Activated CD8-positive, alpha-beta memory T cell treated with anti-CD3 and anti-CD28 coated beads, Interleukin-2, amount 10 ng/mL, durations not matched to agents 7 days and 5 days (primary cell): ENCODE measurements around the gene TCP11. TPM values are rescaled to one million over a fixed set of nuclear protein-coding genes. Genes with fewer than 3 reads are reported as not detected.

Experiments used
- ATAC-seq: fragments of 150-1000 bp; cut with Tn5 transposase; one replicate; pipeline ENCODE4 v1.10.0; 2021; ENCODE audit warnings: moderate library complexity
- CTCF ChIA-PET: fragments of 350-600 bp; sonication (Branson Sonifier 250); formaldehyde crosslinking; loops from one replicate; lab custom pipeline; 2021; ENCODE audit warnings: antibody characterized with exemption; lab: Charles Lee
- DNase-seq: peaks from one replicate; pipeline ENCODE4 v3.0.0-alpha.2; 2020
- H3K27ac Mint-ChIP-seq: one replicate; pipeline ENCODE4 v1.8.0; 2021; ENCODE audit warnings: mild to moderate bottlenecking, mixed read lengths
- H3K27me3 Mint-ChIP-seq: one replicate; pipeline ENCODE4 v1.8.0; 2021; ENCODE audit warnings: mixed read lengths
- H3K36me3 Mint-ChIP-seq: one replicate; pipeline ENCODE4 v1.8.0; 2021; ENCODE audit warnings: mild to moderate bottlenecking, mixed read lengths
- H3K4me1 Mint-ChIP-seq: one replicate; pipeline ENCODE4 v1.8.0; 2021; ENCODE audit warnings: mixed read lengths
- H3K4me3 Mint-ChIP-seq: one replicate; pipeline ENCODE4 v1.8.0; 2021; ENCODE audit warnings: mild to moderate bottlenecking, moderate library complexity, mixed read lengths
- H3K9me3 Mint-ChIP-seq: one replicate; pipeline ENCODE4 v1.8.0; 2022; ENCODE audit warnings: low read depth, mixed read lengths
- total RNA-seq, 2 experiments: library from RNA; stranded (reverse); gene quantifications; one replicate each; pipeline ENCODE4 v1.2.3, GENCODE V29; 2021

The TCP11 gene
- total RNA-seq, 2 experiments from 2014 or later = not detected

GRCh38 chr6:35166520-35166919 lies 25.4 kb upstream of the TCP11 start:
- DNase-seq = no peak
- ATAC-seq = no peak
- Mint-ChIP-seq H3K36me3 (peaks cover 5% of the 10 kb centered on the region), H3K27me3 (peaks cover 21% of the 10 kb centered on the region), H3K9me3 (peaks cover 6% of the 10 kb centered on the region), H3K4me1 (no peaks in the 10 kb centered on the region), H3K27ac (no peak overlapping the region), H3K4me3 (no peak overlapping the region)
- CTCF ChIA-PET = interaction anchor here (0.9 kb wide), 1 partner anchor 39 kb away, joined by 4 read pairs; no protein-coding TSS in a partner anchor

- peaks cover 6% of the 10 kb centered on the region for H3K9me3 Mint-ChIP-seq
- DNase-seq = no peak
- peaks cover 5% of the 10 kb centered on the region for H3K36me3 Mint-ChIP-seq
- peaks cover 21% of the 10 kb centered on the region for H3K27me3 Mint-ChIP-seq
- H3K4me1 Mint-ChIP-seq = no peaks in the 10 kb centered on the region
- CTCF ChIA-PET = interaction anchor here (1.2 kb wide), 1 partner anchor 21 kb away, joined by 3 read pairs; no protein-coding TSS in a partner anchor
- ATAC-seq = no peak
- no peak overlapping the region for H3K4me3 Mint-ChIP-seq
- H3K27ac Mint-ChIP-seq = no peak overlapping the region
These were observed 25.0 kb upstream of the TCP11 start for GRCh38 chr6:35166116-35166515.

GRCh38 chr6:35165630-35166071 lies 24.5 kb upstream of the TCP11 start:
- Mint-ChIP-seq H3K9me3 (peaks cover 6% of the 10 kb centered on the region), H3K4me1 (no peaks in the 10 kb centered on the region), H3K27ac (no peak overlapping the region), H3K4me3 (no peak overlapping the region), H3K27me3 (peaks cover 25% of the 10 kb centered on the region), H3K36me3 (peaks cover 5% of the 10 kb centered on the region)
- ATAC-seq (no peak), DNase-seq (no peak)
- CTCF ChIA-PET = interaction anchor here (1.0 to 1.2 kb wide), 2 partner anchors 20 to 76 kb away, joined by 3 read pairs; no protein-coding TSS in a partner anchor

DNA sequence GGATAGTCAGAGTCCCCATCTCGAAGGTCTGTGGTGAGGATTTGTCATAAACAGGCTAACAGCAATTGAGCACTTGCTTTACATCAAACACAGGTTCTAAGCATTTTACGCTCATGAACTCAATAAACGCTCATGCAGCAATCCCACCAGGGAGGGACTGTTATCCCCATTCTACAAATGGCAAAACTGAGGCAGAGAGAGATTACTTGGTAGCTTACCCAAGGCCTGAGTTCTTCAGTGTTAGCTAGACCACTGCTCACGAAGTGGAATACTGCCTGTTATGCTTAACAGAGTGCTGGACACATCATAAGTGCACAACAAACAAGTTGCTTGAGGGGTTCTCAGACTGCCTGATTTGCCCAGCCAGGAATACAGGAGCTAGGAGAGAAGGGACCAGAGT lies 23.7 kb upstream of the TCP11 start:
- H3K4me1 Mint-ChIP-seq = no peaks in the 10 kb centered on the region
- no peak overlapping the region for H3K4me3 Mint-ChIP-seq
- H3K27me3 Mint-ChIP-seq = peaks cover 25% of the 10 kb centered on the region
- ATAC-seq (no peak), DNase-seq (no peak)
- CTCF ChIA-PET = interaction anchor here (1.0 to 1.2 kb wide), 2 partner anchors 19 to 77 kb away, joined by 3 read pairs; no protein-coding TSS in a partner anchor
- peaks cover 5% of the 10 kb centered on the region for H3K36me3 Mint-ChIP-seq
- H3K27ac Mint-ChIP-seq = no peak overlapping the region
- peaks cover 6% of the 10 kb centered on the region for H3K9me3 Mint-ChIP-seq

DNA sequence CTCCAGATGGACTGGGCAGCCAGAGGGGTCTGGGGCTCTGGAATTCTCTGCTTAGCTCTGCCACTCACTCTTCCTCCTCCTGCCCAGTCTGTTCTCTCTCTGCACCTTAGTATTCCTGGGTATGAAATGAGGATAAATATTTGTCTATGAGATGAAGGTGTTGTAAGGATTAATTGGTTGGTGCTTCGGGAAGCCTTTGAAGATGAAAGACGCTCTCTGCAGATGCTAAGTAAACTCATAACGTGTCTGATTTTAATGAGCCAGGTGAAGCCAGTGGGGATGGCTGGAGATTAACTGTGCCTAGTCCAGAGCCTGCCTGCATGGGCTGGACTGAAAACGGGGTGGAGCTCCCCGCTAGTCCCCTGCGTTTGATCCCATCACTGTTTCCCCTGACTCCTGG lies 23.1 kb upstream of the TCP11 start:
- peaks cover 2% of the 10 kb centered on the region for H3K36me3 Mint-ChIP-seq
- CTCF ChIA-PET = no interaction called here
- no peaks in the 10 kb centered on the region for H3K4me1 Mint-ChIP-seq
- DNase-seq (no peak), ATAC-seq (no peak)
- peaks cover 25% of the 10 kb centered on the region for H3K27me3 Mint-ChIP-seq
- peaks cover under 1% of the 10 kb centered on the region for H3K9me3 Mint-ChIP-seq
- H3K4me3 Mint-ChIP-seq = no peak overlapping the region
- no peak overlapping the region for H3K27ac Mint-ChIP-seq

DNA sequence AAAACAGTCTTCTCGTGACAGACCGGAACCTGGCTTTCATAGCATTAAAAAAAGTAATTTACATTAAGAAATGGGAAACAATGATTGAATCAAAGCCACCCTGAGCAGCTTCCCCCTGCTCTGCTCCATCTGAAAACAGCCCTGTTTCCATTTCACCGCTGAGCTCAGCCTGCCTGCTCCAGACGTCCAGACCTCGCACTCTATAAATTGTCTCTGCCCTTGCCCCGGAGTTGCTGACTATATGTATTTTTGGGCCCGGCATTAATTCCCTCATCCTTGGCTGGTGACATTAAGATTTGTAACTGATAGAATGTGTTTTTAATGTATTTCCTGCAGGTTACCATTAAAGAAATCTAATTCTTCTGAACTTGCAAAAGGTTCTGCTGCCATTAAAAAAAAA lies 22.7 kb upstream of the TCP11 start:
- no peak for DNase-seq
- peaks cover 25% of the 10 kb centered on the region for H3K27me3 Mint-ChIP-seq
- peaks cover 2% of the 10 kb centered on the region for H3K36me3 Mint-ChIP-seq
- H3K27ac Mint-ChIP-seq = no peak overlapping the region
- ATAC-seq = no peak
- no peaks in the 10 kb centered on the region for H3K4me1 Mint-ChIP-seq
- no peaks in the 10 kb centered on the region for H3K9me3 Mint-ChIP-seq
- CTCF ChIA-PET = no interaction called here
- no peak overlapping the region for H3K4me3 Mint-ChIP-seq

GRCh38 chr6:35161776-35162607 lies 20.9 kb upstream of the TCP11 start:
- Mint-ChIP-seq H3K9me3 (no peaks in the 10 kb centered on the region), H3K4me3 (no peak overlapping the region), H3K27ac (no peak overlapping the region), H3K27me3 (peaks cover 25% of the 10 kb centered on the region), H3K36me3 (peaks cover 2% of the 10 kb centered on the region), H3K4me1 (no peaks in the 10 kb centered on the region)
- DNase-seq (no peak), ATAC-seq (no peak)
- CTCF ChIA-PET = interaction anchor here (0.7 to 2.8 kb wide), 5 partner anchors 22 to 553 kb away, joined by 3 to 13 read pairs (median 5); partner anchors contain the start of gene TCP11

DNA sequence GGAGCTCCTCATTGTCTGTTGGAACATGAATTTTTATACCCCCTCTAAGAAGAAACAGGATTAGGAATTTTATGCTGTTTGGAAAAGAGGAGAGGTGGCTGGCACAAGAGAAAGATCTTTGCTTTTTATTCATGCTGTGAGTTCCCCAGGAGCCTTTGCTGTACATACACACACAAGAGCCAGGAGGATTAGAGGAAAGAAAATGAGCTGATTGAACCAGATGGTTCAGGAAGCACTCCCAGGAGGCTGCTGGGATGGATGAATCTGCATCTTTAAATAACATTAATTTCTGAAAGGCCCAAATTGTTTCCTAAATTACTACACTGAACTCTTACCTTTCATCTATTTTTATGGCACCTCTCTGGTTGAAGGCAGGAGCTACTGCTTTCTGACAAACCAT lies 20.1 kb upstream of the TCP11 start:
- H3K36me3 Mint-ChIP-seq = peaks cover 2% of the 10 kb centered on the region
- CTCF ChIA-PET = interaction anchor here (0.7 to 2.8 kb wide), 4 partner anchors 21 to 46 kb away, joined by 3 to 13 read pairs (median 6); partner anchors contain the start of gene TCP11
- no peak overlapping the region for H3K4me3 Mint-ChIP-seq
- H3K9me3 Mint-ChIP-seq = no peaks in the 10 kb centered on the region
- no peak overlapping the region for H3K27ac Mint-ChIP-seq
- DNase-seq = no peak
- peaks cover 25% of the 10 kb centered on the region for H3K27me3 Mint-ChIP-seq
- no peaks in the 10 kb centered on the region for H3K4me1 Mint-ChIP-seq
- ATAC-seq = no peak

GRCh38 chr6:35160642-35161041 lies 19.5 kb upstream of the TCP11 start:
- H3K36me3 Mint-ChIP-seq = peaks cover 2% of the 10 kb centered on the region
- no peak for DNase-seq
- no peaks in the 10 kb centered on the region for H3K9me3 Mint-ChIP-seq
- no peak overlapping the region for H3K27ac Mint-ChIP-seq
- no peak overlapping the region for H3K4me3 Mint-ChIP-seq
- peaks cover 28% of the 10 kb centered on the region for H3K27me3 Mint-ChIP-seq
- H3K4me1 Mint-ChIP-seq = no peaks in the 10 kb centered on the region
- CTCF ChIA-PET = interaction anchor here (0.9 to 2.8 kb wide), 4 partner anchors 14 to 45 kb away, joined by 5 to 13 read pairs (median 6); partner anchors contain the start of gene TCP11
- ATAC-seq = no peak

DNA sequence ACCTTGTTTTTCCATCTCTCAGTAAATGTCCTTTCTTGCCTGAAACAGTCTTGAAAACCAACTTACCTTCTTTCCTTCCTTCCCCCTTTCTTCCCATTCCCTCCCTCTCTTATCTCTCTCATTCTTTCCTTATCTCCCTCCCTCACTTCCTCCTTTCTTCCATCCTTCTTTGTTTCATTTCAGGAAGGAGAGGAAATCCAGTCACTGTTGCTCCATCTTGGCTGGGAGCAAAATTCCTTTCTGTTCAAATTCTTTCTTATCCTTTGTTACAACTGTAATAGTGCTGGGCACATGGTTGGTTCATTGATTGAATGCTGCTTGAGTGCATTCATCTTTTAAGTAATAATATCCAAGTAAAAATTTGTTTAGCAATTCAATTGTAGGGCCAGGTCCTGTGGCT lies 17.4 kb upstream of the TCP11 start:
- CTCF ChIA-PET = interaction anchor here (1.3 to 1.6 kb wide), 2 partner anchors 12 to 82 kb away, joined by 3 to 6 read pairs; no protein-coding TSS in a partner anchor
- peaks cover 27% of the 10 kb centered on the region for H3K27me3 Mint-ChIP-seq

GRCh38 chr6:35154947-35155346 lies 13.8 kb upstream of the TCP11 start:
- CTCF ChIA-PET = interaction anchor here (1.2 kb wide), 1 partner anchor 50 kb away, joined by 3 read pairs; no protein-coding TSS in a partner anchor
- ATAC-seq = no peak
- DNase-seq = no peak
- H3K27me3 Mint-ChIP-seq = peaks cover 19% of the 10 kb centered on the region
- H3K9me3 Mint-ChIP-seq = no peaks in the 10 kb centered on the region
- H3K4me3 Mint-ChIP-seq = no peak overlapping the region
- peaks cover 7% of the 10 kb centered on the region for H3K4me1 Mint-ChIP-seq
- peaks cover 2% of the 10 kb centered on the region for H3K36me3 Mint-ChIP-seq
- H3K27ac Mint-ChIP-seq = no peak overlapping the region

More for the DNA sequence above, 17.4 kb upstream of the TCP11 start:
- Mint-ChIP-seq H3K36me3 (peaks cover 2% of the 10 kb centered on the region), H3K27ac (no peak overlapping the region), H3K4me1 (peaks cover 4% of the 10 kb centered on the region), H3K9me3 (no peaks in the 10 kb centered on the region), H3K4me3 (no peak overlapping the region)
- no peak for ATAC-seq
- DNase-seq = no peak

- DNase-seq (no peak), ATAC-seq (no peak)
- Mint-ChIP-seq H3K4me1 (peaks cover 11% of the 10 kb centered on the region), H3K27ac (no peak overlapping the region), H3K36me3 (no peaks in the 10 kb centered on the region), H3K27me3 (peaks cover 19% of the 10 kb centered on the region), H3K4me3 (no peak overlapping the region), H3K9me3 (no peaks in the 10 kb centered on the region)
- CTCF ChIA-PET = no interaction called here
These were observed 13.1 kb upstream of the TCP11 start for GRCh38 chr6:35154262-35154661.

GRCh38 chr6:35152067-35152707 lies 11.0 kb upstream of the TCP11 start:
- H3K27ac Mint-ChIP-seq = no peak overlapping the region
- H3K4me1 Mint-ChIP-seq = peaks cover 30% of the 10 kb centered on the region
- H3K36me3 Mint-ChIP-seq = no peaks in the 10 kb centered on the region
- ATAC-seq (no peak), DNase-seq (no peak)
- peaks cover 18% of the 10 kb centered on the region for H3K27me3 Mint-ChIP-seq
- no peak overlapping the region for H3K4me3 Mint-ChIP-seq
- CTCF ChIA-PET = interaction anchor here (8.5 kb wide), 1 partner anchor 51 kb away, joined by 158 read pairs; no protein-coding TSS in a partner anchor
- H3K9me3 Mint-ChIP-seq = no peaks in the 10 kb centered on the region
